CD1c-positive myeloid dendritic cell (primary cell): Measurements from ENCODE around the gene CFAP126.
"Not testable (repeated sequence)": the region's sequence is repeated elsewhere in the genome, so short reads cannot be mapped to it uniquely, and the experiment has no call there.

Experiments used
- DNase-seq: peaks from one replicate; pipeline ENCODE4 v3.0.0-alpha.2; 2016; ENCODE audit errors: extremely low spot score

The CFAP126 gene

GRCh38 chr1:161367684-161368400, at the start of gene CFAP126:
Gene CFAP126 (minus strand): TSS chr1:161367876. CDS start chr1:161367868, 8 bp downstream.
- DNase-seq = peak; percentile 66

- not testable (repeated sequence) for DNase-seq
Measured at GRCh38 chr1:161413050-161413449, 45.4 kb upstream of the CFAP126 start.

- not testable (repeated sequence) for DNase-seq
Measured at GRCh38 chr1:161410636-161410970, 42.9 kb upstream of the CFAP126 start.

GRCh38 chr1:161409848-161410635, 42.4 kb upstream of the CFAP126 start:
- DNase-seq = not testable (repeated sequence)

- no peak for DNase-seq
Measured at GRCh38 chr1:161408429-161409052, 40.9 kb upstream of the CFAP126 start.

- no peak for DNase-seq
Measured at GRCh38 chr1:161407451-161407985, 39.8 kb upstream of the CFAP126 start.

GRCh38 chr1:161406551-161406950, 38.9 kb upstream of the CFAP126 start:
- not testable (repeated sequence) for DNase-seq

- DNase-seq = no peak
Measured at GRCh38 chr1:161404051-161404597, 36.4 kb upstream of the CFAP126 start.

- DNase-seq = no peak
Measured at GRCh38 chr1:161402446-161402845, 34.8 kb upstream of the CFAP126 start.

GRCh38 chr1:161399257-161399998, 31.8 kb upstream of the CFAP126 start:
- peak; percentile 94 for DNase-seq

- no peak for DNase-seq
Measured at GRCh38 chr1:161398900-161399256, 31.2 kb upstream of the CFAP126 start.

- not testable (repeated sequence) for DNase-seq
Measured at GRCh38 chr1:161397038-161397437, 29.4 kb upstream of the CFAP126 start.

- DNase-seq = no peak
Measured at GRCh38 chr1:161393151-161393550, 25.5 kb upstream of the CFAP126 start.

- DNase-seq = no peak
Measured at GRCh38 chr1:161391611-161392010, 23.9 kb upstream of the CFAP126 start.

GRCh38 chr1:161391136-161391535, 23.5 kb upstream of the CFAP126 start:
- not testable (repeated sequence) for DNase-seq

GRCh38 chr1:161390559-161390858, 22.8 kb upstream of the CFAP126 start:
- no peak for DNase-seq

GRCh38 chr1:161389691-161390558, 22.2 kb upstream of the CFAP126 start:
- DNase-seq = peak; percentile 98

GRCh38 chr1:161389158-161389557, 21.5 kb upstream of the CFAP126 start:
- not testable (repeated sequence) for DNase-seq

GRCh38 chr1:161388639-161389038, 21.0 kb upstream of the CFAP126 start:
- DNase-seq = no peak

- peak; percentile 73 for DNase-seq
Measured at GRCh38 chr1:161382214-161383019, 14.7 kb upstream of the CFAP126 start.
